H1 (cell line): Measurements from ENCODE around the gene SERP1. TPM values are rescaled to one million over a fixed set of nuclear protein-coding genes. Genes with fewer than 3 reads are reported as not detected.

Experiments
- CHD1 ChIP-seq: IDR thresholded peaks from 2 replicates; pipeline ENCODE4 v1.6.1; 2012; ENCODE audit warnings: low read depth, low read length, improper control_type of control experiment
- HDAC2 ChIP-seq, 2 experiments: fragments of 300-600 bp in 1 of 2; sonication (generic) in 1 of 2; IDR thresholded peaks; 2 replicates each; pipeline ENCODE4 v1.6.1; 2011 to 2012; ENCODE audit warnings: low read depth in 2 of 2, low read length in 2 of 2, mild to moderate bottlenecking in 2 of 2, moderate library complexity in 2 of 2, borderline replicate concordance in 1 of 2, inconsistent platforms in 1 of 2
- HDAC6 ChIP-seq: IDR thresholded peaks from one replicate; pipeline ENCODE4 v1.7.1; 2012; ENCODE audit warnings: low read depth, mild to moderate bottlenecking, inconsistent platforms, low read length, moderate library complexity
- JUN ChIP-seq: IDR thresholded peaks from 2 replicates; pipeline ENCODE4 v1.6.1; 2011; ENCODE audit warnings: low read depth, mild to moderate bottlenecking, improper control_type of control experiment, low read length
- JUND ChIP-seq: IDR thresholded peaks from 2 replicates; pipeline ENCODE4 v1.6.1; 2011; ENCODE audit warnings: mild to moderate bottlenecking, improper control_type of control experiment, low read length
- KDM4A ChIP-seq: IDR thresholded peaks from one replicate; pipeline ENCODE4 v1.7.1; 2012; ENCODE audit warnings: low read depth, mild to moderate bottlenecking, moderate library complexity, low read length, inconsistent platforms; ENCODE audit not compliant: severe bottlenecking
- MAFK ChIP-seq: IDR thresholded peaks from 2 replicates; pipeline ENCODE4 v1.6.1; 2012; ENCODE audit warnings: low read depth, mild to moderate bottlenecking, improper control_type of control experiment, low read length
- NRF1 ChIP-seq: IDR thresholded peaks from 2 replicates; pipeline ENCODE4 v1.6.1; 2011; ENCODE audit warnings: mild to moderate bottlenecking, low read depth, low read length, improper control_type of control experiment
- POLR2A ChIP-seq, 2 experiments: IDR thresholded peaks; 1 replicate in 1 of 2; 2 replicates in 1 of 2; pipeline ENCODE4 v1.6.1; 2011; ENCODE audit warnings: low read depth in 2 of 2, low read length in 2 of 2, mild to moderate bottlenecking in 2 of 2; ENCODE audit errors: control extremely low read depth in 1 of 2
- RFX5 ChIP-seq: IDR thresholded peaks from 2 replicates; pipeline ENCODE4 v1.6.1; 2011; ENCODE audit warnings: low read depth, low read length, improper control_type of control experiment, borderline replicate concordance
- SIN3A ChIP-seq, 2 experiments: IDR thresholded peaks in 1 of 2; conservative IDR thresholded peaks in 1 of 2; 2 replicates each; pipeline ENCODE4 v1.6.1; 2011 to 2012; ENCODE audit warnings: low read length in 2 of 2, improper control_type of control experiment in 1 of 2, low read depth in 1 of 2, mild to moderate bottlenecking in 1 of 2
- SIX5 ChIP-seq: IDR thresholded peaks from 2 replicates; pipeline ENCODE4 v1.6.1; 2011; ENCODE audit warnings: mild to moderate bottlenecking, low read depth, low read length
- SP1 ChIP-seq: IDR thresholded peaks from 2 replicates; pipeline ENCODE4 v1.6.1; 2011; ENCODE audit warnings: low read depth, low read length
- SP4 ChIP-seq: IDR thresholded peaks from 2 replicates; pipeline ENCODE4 v1.6.1; 2012; ENCODE audit warnings: low read length, inconsistent platforms
- TAF7 ChIP-seq: optimal IDR thresholded peaks from 2 replicates; pipeline ENCODE3; 2011; ENCODE audit warnings: low read depth, mild to moderate bottlenecking, inconsistent platforms, low read length, moderate library complexity, borderline replicate concordance
- polyA plus RNA-seq, 7 experiments: library from polyadenylated mRNA; depleted of rRNA in 3 of 7; stranded (reverse) in 5 of 7; unstranded in 2 of 7; fragments of >200 nt in 5 of 7; fragments of 200-250 nt in 2 of 7; gene quantifications; 1 replicate in 5 of 7; 2 replicates in 1 of 7; 4 replicates in 1 of 7; pipeline versions ENCODE4 v1.2.1 to v1.2.3, GENCODE V29; 2011 to 2013; ENCODE audit warnings: missing spikeins in 2 of 7, mixed read lengths in 2 of 7
- total RNA-seq: library from RNA; stranded (reverse); fragmentation: NEBNext Ultra II Directional; extraction: Animal tissue kit (Norgen Biotek cat#: 25700); gene quantifications from 2 replicates; pipeline ENCODE4 v1.2.1, GENCODE V29; 2021

Gene SERP1
- total and polyA plus RNA-seq, 2 of the 8 experiments (the other 6 are each of a cell fraction or from before 2014, with no cell fraction given): 90.3 to 98.2 TPM

DNA sequence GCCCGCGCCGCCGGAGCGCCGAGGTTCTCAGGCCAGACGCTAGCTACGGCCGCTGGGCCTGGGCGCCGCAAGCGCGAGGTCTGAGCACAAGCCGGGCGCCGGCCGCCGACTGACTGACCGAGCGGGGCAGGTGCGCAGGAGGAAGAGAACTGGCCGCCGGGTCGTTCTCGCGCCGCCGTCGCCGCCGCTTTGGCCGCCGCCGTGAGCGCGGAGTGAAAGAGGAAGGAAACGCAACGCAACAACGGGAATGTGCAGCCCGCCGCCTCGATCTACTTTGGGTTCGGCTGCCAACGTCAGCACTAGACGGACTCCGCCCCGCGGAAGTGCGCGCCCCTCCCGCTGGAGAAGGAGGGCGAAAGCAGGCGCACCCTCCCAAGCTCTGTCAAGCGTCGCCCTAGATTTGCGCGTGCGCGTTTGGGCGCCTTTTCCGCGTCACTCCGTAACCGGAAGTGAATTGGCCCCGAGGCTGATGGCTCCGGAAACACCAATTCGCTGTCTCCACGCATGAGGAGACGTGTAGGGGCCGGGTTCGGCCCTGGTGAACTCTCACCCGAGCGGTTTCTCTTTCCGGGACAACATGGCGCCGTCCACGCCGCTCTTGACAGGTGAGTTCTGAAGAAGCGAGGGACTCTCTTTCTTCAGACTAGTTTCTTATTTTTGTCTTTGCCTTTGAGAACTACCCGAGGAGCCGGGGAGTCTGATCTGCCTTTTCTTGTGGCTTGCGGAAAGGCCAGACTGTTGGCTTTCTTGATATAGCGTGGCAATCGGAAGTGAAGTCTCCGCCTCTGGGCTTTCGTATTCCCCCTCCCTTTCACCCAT, at the start of gene SERP1, which contains the start of gene EIF2A (continued):
- TF ChIP-seq TAF7 (peak; percentile 84), SP1 (peak; percentile 72; the same call in 1 of the 2 replicates), CHD1 (no peak), KDM4A (peak; percentile 95), JUN (no peak), NRF1 (peak; percentile 12; the same call in 1 of the 2 replicates), HDAC6 (no peak), SIN3A (conservative IDR thresholded peaks at IDR 0.05 in 1 of 2, IDR thresholded peaks at IDR 0.05 in 1 of 2; ENCODE audit: low read depth in 1 of 2, low read length in 2 of 2) (peak; percentile 47 to 94; a peak in 2 of 4 replicates), RFX5 (no peak), HDAC2 (IDR thresholded peaks at IDR 0.05; ENCODE audit: borderline replicate concordance in 1 of 2, low read depth in 2 of 2, low read length in 2 of 2) (peak; percentile 64 to 96; a peak in 2 of 4 replicates), MAFK (no peak), JUND (no peak), POLR2A (IDR thresholded peaks at IDR 0.05; ENCODE audit: control extremely low read depth in 1 of 2, low read depth in 2 of 2, low read length in 2 of 2) (peak; percentile 77 to 94), SIX5 (peak; percentile 58), SP4 (0 out of 2 replicates have a peak, but pooled peaks have one; percentile 31)
